HFF-Myc (cell line): ENCODE data around the gene SETBP1.

Experiments
- DNase-seq: peaks from one replicate; pipeline ENCODE4 v3.0.0-alpha.2; 2011; ENCODE audit warnings: low read depth; ENCODE audit errors: extremely low read depth
- H3K4me3 ChIP-seq: replicated peaks from 2 replicates; pipeline ENCODE4 v1.5.1; 2011; ENCODE audit warnings: low read depth, mild to moderate bottlenecking, control low read depth, low read length
- TF ChIP-seq, protein P1 (sequence below): IDR thresholded peaks from 2 replicates; pipeline ENCODE4 v1.5.1; 2012; ENCODE audit warnings: mild to moderate bottlenecking, low read depth, low read length, control low read depth; ENCODE audit errors: missing control alignments

The SETBP1 gene

DNA sequence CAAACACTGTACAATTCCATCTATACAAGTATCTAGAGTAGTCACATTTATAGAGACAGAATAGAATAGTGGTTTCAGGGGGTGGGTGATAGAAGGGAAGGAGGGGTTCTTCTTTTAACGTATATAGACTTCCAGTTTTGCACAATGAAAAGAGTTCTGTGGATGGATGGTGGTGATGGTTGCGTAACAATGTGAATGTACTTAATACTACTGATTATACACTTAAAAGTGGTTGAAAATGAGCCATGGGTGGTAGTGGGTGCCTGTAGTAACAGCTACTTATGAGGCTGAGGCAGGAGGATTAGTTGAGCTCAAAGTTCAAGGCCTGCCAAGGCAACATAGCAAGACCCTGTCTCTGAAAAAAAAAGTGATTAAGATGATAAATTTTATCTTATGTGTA is 85.8 kb downstream of the SETBP1 start:
- no peak overlapping the region for H3K4me3 ChIP-seq

DNA sequence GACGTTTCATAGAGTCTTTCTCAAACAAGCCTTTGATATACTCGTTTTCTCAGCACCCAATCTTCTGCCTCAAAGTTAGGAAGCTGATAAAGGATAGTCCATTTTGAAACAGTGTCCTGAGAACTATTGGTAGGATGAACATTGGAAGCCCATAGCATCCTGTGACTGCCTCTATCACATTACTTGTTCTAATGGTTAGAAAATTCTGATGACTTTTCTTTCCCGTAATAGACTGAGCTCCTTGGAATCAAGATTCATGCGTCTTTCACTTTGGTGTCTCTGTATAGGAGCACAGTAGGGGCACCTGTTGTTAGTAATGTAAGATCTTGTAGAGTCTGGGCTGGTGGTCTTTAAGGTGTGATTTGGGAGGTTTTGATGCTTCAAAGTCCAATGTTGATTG is 87.1 kb downstream of the SETBP1 start:
- no peak for DNase-seq
- TF ChIP-seq, protein P1, sequence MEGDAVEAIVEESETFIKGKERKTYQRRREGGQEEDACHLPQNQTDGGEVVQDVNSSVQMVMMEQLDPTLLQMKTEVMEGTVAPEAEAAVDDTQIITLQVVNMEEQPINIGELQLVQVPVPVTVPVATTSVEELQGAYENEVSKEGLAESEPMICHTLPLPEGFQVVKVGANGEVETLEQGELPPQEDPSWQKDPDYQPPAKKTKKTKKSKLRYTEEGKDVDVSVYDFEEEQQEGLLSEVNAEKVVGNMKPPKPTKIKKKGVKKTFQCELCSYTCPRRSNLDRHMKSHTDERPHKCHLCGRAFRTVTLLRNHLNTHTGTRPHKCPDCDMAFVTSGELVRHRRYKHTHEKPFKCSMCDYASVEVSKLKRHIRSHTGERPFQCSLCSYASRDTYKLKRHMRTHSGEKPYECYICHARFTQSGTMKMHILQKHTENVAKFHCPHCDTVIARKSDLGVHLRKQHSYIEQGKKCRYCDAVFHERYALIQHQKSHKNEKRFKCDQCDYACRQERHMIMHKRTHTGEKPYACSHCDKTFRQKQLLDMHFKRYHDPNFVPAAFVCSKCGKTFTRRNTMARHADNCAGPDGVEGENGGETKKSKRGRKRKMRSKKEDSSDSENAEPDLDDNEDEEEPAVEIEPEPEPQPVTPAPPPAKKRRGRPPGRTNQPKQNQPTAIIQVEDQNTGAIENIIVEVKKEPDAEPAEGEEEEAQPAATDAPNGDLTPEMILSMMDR: no peak
- no peak overlapping the region for H3K4me3 ChIP-seq

More for the DNA sequence above, 85.8 kb downstream of the SETBP1 start:
- no peak for DNase-seq
- TF ChIP-seq, protein P1: no peak

DNA sequence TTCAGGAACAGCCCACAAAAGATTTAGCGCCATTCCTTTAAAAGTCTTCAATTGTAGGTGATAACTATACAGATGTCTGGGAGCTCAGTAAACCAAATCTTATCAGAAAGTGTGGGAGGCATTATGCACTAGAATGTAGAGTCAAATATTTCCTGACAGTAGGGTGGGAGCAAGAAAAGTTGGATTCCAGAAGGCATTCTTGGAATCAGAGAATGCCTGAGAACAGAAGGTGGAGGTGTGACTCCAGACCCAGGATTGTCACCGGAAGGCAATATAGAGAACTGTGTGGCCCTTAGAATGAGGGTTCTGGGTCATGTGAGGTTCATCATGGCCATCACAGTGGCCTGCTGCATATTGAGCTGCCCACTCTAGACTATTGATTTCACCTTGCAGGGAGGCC is 90.0 kb downstream of the SETBP1 start:
- no peak overlapping the region for H3K4me3 ChIP-seq
- TF ChIP-seq, protein P1: no peak
- no peak for DNase-seq

DNA sequence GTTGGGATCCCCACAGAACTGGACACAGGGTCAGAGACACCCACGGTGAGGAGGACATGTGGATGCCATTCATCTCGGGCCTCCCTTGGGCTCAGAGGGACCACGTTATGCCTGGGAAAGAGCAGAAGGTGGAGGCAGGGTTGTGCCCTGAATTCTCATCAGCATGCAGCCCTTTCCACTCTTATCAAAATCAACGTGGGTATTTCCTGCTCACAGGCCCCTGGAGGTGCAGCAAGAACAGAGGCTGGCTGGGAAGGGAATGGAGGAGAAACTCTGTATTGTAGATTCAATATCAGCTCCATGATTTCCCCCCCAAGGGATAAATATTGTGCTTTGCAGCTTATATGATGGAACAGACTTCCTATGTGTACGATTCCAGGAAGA is 90.9 kb downstream of the SETBP1 start:
- no peak for DNase-seq
- TF ChIP-seq, protein P1: no peak

DNA sequence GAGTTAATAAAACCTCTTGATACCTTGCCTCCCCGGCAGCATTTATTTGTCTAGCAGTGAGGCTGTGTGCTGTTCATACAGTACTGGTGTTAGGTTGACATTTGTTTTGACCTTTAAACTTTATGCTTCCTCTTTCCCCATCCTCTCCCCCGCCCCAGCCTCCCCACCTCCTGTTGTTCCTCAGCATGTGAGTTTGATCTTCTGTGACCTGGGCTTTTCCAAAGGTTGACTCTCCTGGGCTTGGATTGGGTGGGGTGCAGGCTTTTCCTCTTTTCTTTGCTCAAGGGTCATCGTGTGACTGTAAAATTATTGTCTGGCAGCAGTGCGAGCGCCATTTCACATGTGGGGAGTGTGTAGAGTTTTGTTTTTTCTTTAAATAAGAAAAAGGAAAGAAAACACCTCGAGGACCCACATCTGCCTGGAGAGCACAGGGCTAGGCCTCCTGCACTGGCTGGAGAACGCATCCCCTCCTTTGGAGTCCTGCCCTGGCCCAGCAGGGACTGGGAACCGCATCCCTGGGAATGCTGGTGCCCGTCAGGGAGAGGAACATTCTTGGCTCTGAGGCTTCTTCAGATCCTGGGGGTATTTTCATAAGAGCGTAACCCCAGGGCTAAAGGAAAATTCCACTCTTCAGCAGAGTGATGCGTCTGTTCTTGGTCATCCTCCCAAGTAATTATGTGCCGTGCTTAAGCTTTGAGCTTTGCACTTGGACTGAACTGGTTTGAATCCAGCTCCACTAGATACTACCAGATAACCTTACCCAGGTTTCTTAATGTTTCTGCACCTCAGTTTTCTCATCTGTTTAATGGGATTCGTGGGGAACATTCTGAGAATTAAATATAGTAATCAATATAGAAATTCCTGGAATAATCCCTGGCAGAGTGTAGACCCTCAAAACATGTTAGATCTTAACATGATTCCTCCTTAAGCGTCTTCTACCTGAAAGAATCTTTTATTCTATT is 91.5 kb downstream of the SETBP1 start:
- no peak overlapping the region for H3K4me3 ChIP-seq
- DNase-seq: no peak
- TF ChIP-seq, protein P1: no peak

More for the DNA sequence above, 90.9 kb downstream of the SETBP1 start:
- H3K4me3 ChIP-seq: no peak overlapping the region

DNA sequence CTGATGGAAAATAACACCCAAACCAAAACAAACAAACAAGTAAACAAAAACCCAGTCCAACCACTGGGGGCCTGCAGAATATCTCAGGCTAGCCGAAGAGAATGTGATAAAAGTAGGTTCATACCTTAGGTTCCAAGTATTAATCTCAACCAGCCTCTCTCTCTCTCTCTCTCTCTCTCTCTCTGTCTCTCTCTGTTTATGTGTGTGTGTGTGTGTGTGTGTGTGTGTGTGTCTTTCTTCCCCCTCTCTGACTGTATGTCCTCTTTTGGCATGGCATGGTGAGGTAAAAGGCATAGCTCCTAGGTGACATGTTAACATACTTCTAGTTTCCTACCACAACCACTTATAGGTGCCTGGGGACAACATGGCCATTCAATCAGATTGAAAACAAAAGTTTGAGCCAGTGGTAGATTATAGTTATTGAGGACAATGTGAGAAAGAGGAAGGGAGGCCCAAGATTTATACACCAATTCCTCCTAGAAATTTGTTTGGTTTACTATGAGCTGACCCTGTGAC is 93.0 kb downstream of the SETBP1 start:
- TF ChIP-seq, protein P1: no peak
- no peak overlapping the region for H3K4me3 ChIP-seq
- DNase-seq: no peak
